Prostate gland (tissue), 2 donors: ENCODE data around the gene KISS1.

Experiments
- CTCF ChIP-seq, 4 experiments: fragments of 200-600 bp in 2 of 4; fragments of 450-650 bp in 2 of 4; sonication (generic) in 2 of 4; IDR thresholded peaks; 1 replicate in 3 of 4; 2 replicates in 1 of 4; pipeline ENCODE4 v1.5.1; 2016 to 2019; ENCODE audit warnings: antibody characterized with exemption in 4 of 4, mild to moderate bottlenecking in 2 of 4, moderate library complexity in 2 of 4
- POLR2A ChIP-seq: fragments of 450-650 bp; IDR thresholded peaks from one replicate; pipeline ENCODE4 v1.6.1; 2016; ENCODE audit warnings: antibody characterized with exemption, mild to moderate bottlenecking

GRCh38 chr1:204176049-204176448 is 20.2 kb downstream of the KISS1 start:
- no peak for TF ChIP-seq POLR2A
- no peak for TF ChIP-seq CTCF (IDR thresholded peaks at IDR 0.05)
